ENCODE data around the gene C11orf98.

GRCh38 chr11:62627713-62628112 lies 37.3 kb downstream of the C11orf98 start:
- TF ChIP-seq CTCF (conservative IDR thresholded peaks at IDR 0.05; ENCODE audit: low read length): peak; percentile 29; the same call in 1 of the 2 replicates
- TF ChIP-seq EZH2phosphoT487 (IDR thresholded peaks at IDR 0.05; ENCODE audit: borderline replicate concordance): no peak

All from Loucy (cell line).